ES-I3 (cell line): ENCODE measurements around the gene AHNAK2.

Experiments used
- H3K36me3 ChIP-seq: 2 replicates; pipeline ENCODE4 v1.6.1; 2013; ENCODE audit warnings: mild to moderate bottlenecking, low read length, control low read depth, moderate library complexity; ENCODE audit not compliant: insufficient read depth
- H3K4me1 ChIP-seq: 2 replicates; pipeline ENCODE4 v1.6.1; 2013; ENCODE audit warnings: mild to moderate bottlenecking, control low read depth, low read length; ENCODE audit not compliant: insufficient read depth
- H3K9ac ChIP-seq: 2 replicates; pipeline ENCODE4 v1.6.1; 2013; ENCODE audit warnings: low read depth, mild to moderate bottlenecking, low read length, moderate library complexity
- H3K9me3 ChIP-seq: 2 replicates; pipeline ENCODE4 v1.6.1; 2013; ENCODE audit warnings: mild to moderate bottlenecking, low read length, moderate library complexity; ENCODE audit not compliant: control insufficient read depth, insufficient read depth

The AHNAK2 gene

DNA sequence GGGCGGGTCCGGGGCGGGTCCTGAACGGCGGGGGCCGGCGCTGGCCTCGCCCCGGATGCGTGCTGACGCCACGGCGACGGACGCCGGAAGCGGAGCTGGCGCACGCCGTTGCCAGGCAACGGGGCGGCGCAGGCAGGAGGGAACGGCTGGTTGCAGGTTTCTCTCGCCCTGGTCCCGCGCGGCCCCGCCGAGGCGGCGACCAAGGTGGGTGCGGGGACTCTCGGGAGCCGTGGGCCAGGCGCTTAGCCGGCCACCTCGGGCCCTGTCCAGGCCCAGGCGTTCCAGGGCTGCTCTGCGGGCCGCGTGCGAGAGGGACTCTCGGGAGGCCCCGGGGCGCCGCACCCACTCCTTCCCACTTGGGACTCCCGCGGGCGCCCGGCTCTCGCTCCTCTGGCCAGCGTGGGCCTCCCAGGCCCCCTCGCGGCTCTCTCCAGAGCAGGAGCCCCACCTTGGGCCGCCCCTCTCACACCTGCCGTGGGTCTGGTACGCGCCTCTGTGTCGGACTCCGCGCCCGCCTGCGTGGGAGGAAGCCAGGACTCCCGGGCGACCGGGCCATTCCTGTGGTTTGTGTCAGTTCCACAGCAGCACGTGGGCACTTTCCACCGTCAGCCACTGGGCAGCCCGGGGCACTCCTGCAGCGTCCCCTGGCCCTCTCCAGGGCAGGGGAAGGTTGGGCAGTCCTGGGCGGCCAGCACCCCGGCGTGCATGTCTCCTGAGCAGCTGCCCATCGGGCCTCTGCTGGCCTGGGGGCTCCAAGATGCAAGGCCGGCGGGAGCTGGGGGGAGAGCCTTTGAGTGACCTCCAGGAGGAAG lies 7.7 kb upstream of the AHNAK2 start, which contains the start of gene CLBA1:
Gene CLBA1 (plus strand): TSS at position 114 of the 812 bp plus-strand sequence. CDS start 644 bp downstream, at position 758.
- Histone ChIP-seq H3K4me1 (no peaks in the 10 kb centered on the region), H3K9me3 (no peaks in the 10 kb centered on the region), H3K36me3 (no peaks in the 10 kb centered on the region), H3K9ac (peak within 1 kb of the TSS; percentile 77)

- Histone ChIP-seq H3K9me3 (no peaks in the 10 kb centered on the region), H3K36me3 (no peaks in the 10 kb centered on the region), H3K9ac (no peak overlapping the region), H3K4me1 (no peaks in the 10 kb centered on the region)
These were observed 6.1 kb upstream of the AHNAK2 start for GRCh38 chr14:104984056-104984894.

DNA sequence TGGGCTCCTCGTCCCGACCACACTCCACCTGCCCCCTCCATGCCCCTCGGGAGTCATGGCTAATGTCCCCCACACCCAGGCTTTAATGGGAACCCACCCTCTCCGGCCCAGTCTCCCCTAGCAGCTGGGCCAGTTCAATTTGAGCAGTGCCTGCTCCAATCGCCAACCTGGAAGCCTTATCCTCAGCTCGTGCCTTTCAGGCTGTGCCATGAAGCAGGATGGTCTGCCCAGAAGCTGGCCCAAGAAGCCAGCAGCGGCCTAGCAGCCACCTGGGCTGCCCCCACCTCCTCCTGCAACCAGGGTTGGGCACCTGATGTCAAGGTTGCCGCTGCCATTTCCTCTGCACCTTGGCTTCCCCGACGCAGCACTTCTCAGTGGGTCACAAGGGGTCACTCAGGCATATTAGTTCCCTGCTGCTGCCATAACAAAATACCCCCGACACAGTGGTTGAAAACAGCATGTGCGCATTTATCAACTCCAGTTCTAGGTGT lies 5.1 kb upstream of the AHNAK2 start:
- Histone ChIP-seq H3K9me3 (no peaks in the 10 kb centered on the region), H3K4me1 (peaks cover 4% of the 10 kb centered on the region; the same call in 1 of the 2 replicates), H3K9ac (no peak overlapping the region), H3K36me3 (no peaks in the 10 kb centered on the region)

- Histone ChIP-seq H3K36me3 (no peaks in the 10 kb centered on the region), H3K9ac (no peak overlapping the region)
These were observed 4.5 kb upstream of the AHNAK2 start for GRCh38 chr14:104982548-104983230.

GRCh38 chr14:104981699-104982541 lies 3.7 kb upstream of the AHNAK2 start:
- no peaks in the 10 kb centered on the region for H3K9me3 ChIP-seq
- no peak overlapping the region for H3K9ac ChIP-seq
- no peaks in the 10 kb centered on the region for H3K36me3 ChIP-seq
- peaks cover 4% of the 10 kb centered on the region; the same call in 1 of the 2 replicates for H3K4me1 ChIP-seq

More at GRCh38 chr14:104982548-104983230, 4.5 kb upstream of the AHNAK2 start:
- peaks cover 4% of the 10 kb centered on the region; the same call in 1 of the 2 replicates for H3K4me1 ChIP-seq
- no peaks in the 10 kb centered on the region for H3K9me3 ChIP-seq

GRCh38 chr14:104980611-104981531 lies 2.7 kb upstream of the AHNAK2 start:
- Histone ChIP-seq H3K9ac (no peak overlapping the region), H3K4me1 (peaks cover 9% of the 10 kb centered on the region; the same call in 1 of the 2 replicates), H3K9me3 (no peaks in the 10 kb centered on the region), H3K36me3 (no peaks in the 10 kb centered on the region)

DNA sequence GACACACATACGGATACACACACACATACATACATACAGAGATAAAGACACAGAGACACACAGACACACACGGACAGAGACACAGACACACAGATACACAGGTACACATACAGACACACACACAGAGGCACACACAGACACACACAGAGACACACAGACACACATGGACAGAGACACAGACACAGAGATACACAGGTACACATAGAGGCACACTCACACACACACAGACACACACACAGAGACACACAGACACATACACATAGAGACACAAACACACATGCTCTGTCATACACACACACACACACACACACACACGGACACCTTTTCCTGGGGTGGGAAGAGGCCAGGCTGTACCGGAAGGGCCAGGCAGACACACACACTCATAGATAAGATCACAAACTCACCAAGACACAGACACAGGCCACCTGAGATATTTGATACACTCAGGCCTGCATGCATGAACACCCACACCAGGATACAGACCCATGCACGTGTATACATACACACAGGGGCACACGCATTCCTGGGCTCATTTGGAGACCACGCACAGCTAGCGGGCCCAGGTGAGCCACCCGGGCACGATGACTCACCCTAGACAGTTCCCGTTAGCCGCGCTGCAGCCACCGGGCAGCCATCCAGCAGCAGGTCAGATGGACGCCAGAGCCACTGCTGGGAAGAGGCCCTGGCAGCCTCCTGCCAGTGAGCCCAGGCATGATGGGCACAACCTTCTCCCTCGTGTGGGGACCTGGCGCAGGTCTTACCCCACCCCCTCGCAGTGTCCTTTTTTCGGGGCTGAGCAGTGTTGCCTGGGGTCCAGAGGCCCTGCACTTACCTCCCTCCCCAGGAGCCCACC lies 1.8 kb upstream of the AHNAK2 start:
- no peak overlapping the region for H3K9ac ChIP-seq
- peaks cover 9% of the 10 kb centered on the region; the same call in 1 of the 2 replicates for H3K4me1 ChIP-seq
- no peaks in the 10 kb centered on the region for H3K9me3 ChIP-seq
- H3K36me3 ChIP-seq: no peaks in the 10 kb centered on the region

DNA sequence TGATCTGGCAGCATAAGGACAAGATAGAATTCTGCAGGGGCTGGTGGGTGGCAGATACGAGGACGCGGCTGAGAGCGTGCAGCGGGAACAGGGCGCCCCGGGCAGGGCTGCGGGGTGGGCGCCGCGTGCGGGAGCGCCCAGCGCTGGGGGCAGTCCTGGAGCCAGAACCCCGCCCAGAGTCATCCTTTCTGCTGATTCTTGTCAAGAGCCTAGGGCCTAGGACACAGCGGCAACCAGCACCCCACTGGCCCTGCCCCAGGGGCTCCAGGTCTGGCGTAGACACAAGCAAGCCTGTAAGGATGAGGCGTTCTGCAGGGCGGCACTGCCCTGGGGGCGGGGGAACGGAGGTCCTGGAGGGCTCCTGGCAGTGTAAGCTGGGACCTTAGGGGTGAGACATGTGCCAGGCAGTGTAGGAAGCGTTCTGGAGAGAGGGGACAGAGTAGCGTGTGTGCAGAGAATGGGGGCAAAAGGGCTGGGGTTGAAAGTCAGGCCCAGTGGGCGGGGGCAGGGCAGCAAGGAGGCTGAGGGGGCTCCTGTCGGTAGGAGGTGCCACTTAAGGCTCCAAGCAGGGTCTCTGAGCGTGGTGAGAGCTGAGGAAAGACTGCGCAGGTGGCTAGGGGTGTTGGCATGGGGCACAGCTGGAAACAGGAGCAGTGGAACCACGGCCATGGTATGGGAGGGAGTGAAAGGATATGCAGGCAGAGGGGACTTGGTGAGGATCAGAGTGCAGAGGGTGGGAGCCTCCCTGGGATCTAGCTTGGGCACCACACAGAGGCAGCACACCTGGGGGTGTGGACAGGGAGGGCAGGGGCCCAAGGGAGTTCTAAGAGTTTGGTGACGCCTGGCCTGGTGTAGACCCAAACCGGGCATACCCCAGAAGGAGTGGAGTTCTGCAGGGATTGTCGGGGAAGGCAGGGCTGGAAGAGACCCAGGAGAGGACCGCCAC lies 845 bp upstream of the AHNAK2 start:
- Histone ChIP-seq H3K36me3 (no peaks in the 10 kb centered on the region), H3K4me1 (peaks cover 12% of the 10 kb centered on the region; the same call in 1 of the 2 replicates), H3K9me3 (no peaks in the 10 kb centered on the region), H3K9ac (peak overlapping the region; percentile 54; the same call in 1 of the 2 replicates)

GRCh38 chr14:104977008-104977680 lies 1.0 kb downstream of the AHNAK2 start:
- H3K4me1 ChIP-seq: peaks cover 28% of the 10 kb centered on the region; the same call in 1 of the 2 replicates
- no peaks in the 10 kb centered on the region for H3K36me3 ChIP-seq
- H3K9ac ChIP-seq: peak overlapping the region; percentile 66; the same call in 1 of the 2 replicates
- H3K9me3 ChIP-seq: no peaks in the 10 kb centered on the region

DNA sequence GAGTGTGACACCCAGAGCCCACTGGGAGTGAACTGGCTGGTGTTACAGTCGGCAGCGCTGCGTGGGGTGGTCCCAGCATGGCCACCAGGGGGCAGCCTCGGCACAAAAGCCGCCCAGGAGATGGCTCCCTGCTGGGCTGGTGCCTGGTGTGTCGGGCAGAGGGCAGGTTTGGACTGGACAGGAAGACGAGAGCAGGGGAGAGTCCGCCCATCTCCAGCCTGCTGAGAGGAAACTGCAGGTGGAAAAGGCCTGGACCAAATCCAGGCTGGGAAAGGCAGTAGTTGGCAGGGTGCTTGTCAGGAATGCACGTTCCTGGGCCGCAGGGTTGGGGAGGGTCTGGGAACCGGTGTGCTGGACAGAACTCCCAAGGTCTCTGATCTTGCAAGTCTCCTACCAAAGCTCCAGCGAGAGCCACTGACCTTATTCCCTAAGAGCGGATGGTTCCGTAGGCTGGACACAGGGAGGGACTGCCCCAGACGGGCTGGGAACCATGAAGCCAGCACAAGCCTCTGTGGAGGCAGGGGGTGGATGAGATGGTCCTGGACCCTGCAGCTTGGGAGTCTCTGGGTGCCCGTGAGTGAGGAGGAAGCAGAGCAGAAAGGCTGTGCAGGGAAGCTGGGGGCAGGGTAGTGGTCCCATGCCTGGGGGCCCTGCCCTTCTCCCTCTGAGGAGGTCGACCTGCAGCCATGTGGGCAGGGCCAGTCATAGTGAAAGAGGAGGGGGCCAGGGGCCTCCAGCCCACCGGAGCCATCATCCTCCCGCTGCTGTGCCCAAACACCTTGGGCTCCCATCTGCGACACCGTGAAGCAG lies 1.8 kb downstream of the AHNAK2 start:
- Histone ChIP-seq H3K36me3 (no peaks in the 10 kb centered on the region), H3K4me1 (peaks cover 34% of the 10 kb centered on the region; the same call in 1 of the 2 replicates)

More for the DNA sequence above, 1.8 kb downstream of the AHNAK2 start:
- no peaks in the 10 kb centered on the region for H3K9me3 ChIP-seq
- H3K9ac ChIP-seq: no peak overlapping the region; the same call in 1 of the 2 replicates
